Heart left ventricle (tissue), 13 donors: ENCODE results near the gene CAP1.

Experiments used
- CTCF ChIP-seq, 12 donors: fragments of 200-600 bp; sonication (generic) in 4 of 12; IDR thresholded peaks; one replicate each; pipeline versions ENCODE4 v1.5.0 to v1.8.0; 2018 to 2022; ENCODE audit warnings: antibody characterized with exemption in 12 of 12, mild to moderate bottlenecking in 5 of 12
- POLR2A ChIP-seq, 2 donors: fragments of 450-650 bp; IDR thresholded peaks; one replicate each; pipeline ENCODE4 v1.6.1; 2017; ENCODE audit warnings: antibody characterized with exemption in 2 of 2, mild to moderate bottlenecking in 2 of 2, moderate library complexity in 2 of 2
- donor health status: ischemic (EF 13 %, LVEDD 7.1; RV severe dilation, severe dysfunction).
- donor health status: DM: no; HTN: yes; CAD: no.
- donor health status: DM: no; HTN: no; CAD: no.
- donor health status: ischemic (EF 25% LVEDD 6.9; RV normal size, moderate dysfunction).
- donor health status: ischemic (EF 25% LVEDD 5.7; RV mildly dilated, moderate dysfunction).
- donor health status: ischemic (EF 35%, LVEDD 5.7; RV mildly dilated, moderate dysfunction).
- donor health status: nonischemic (EF 11% LVEDD 7.7; RV severe dilation, severe dysfunction).
- donor health status: DM: yes; HTN: yes; CAD: no.
- donor health status: PGD.
- donor health status: ischemic (EF 29% LVEDD 5.4; RV normal size, mild dysfunction).
- donor health status: nonischemic (EF 23%, LVEDD 6.1; RV moderate dilation, normal function).

GRCh38 chr1:40059338-40059959 lies 18.9 kb downstream of the CAP1 start:
- TF ChIP-seq POLR2A (IDR thresholded peaks at IDR 0.05) (no peak), CTCF (IDR thresholded peaks at IDR 0.05) (no peak)
